GM19043 (cell line): Measurements from ENCODE around the gene TCF7.

Source experiments
- ATAC-seq: cut with Tn5 transposase; IDR thresholded peaks from one replicate; pipeline ENCODE4 v1.9.1; 2021; ENCODE audit warnings: low read depth; ENCODE audit not compliant: unreplicated experiment

Gene TCF7

GRCh38 chr5:134174841-134175839 lies 60.7 kb downstream of the TCF7 start:
- ATAC-seq = no peak

GRCh38 chr5:134175921-134176510 lies 61.5 kb downstream of the TCF7 start:
- ATAC-seq = peak; percentile 25

- ATAC-seq = peak; percentile 65
These were observed 62.3 kb downstream of the TCF7 start, which contains the start of gene SKP1 for GRCh38 chr5:134176511-134177368. Gene SKP1, minus strand, starts transcription at chr5:134176950. Its CDS starts 2,928 bp downstream, at chr5:134174022.

- ATAC-seq = no peak
These were observed 63.1 kb downstream of the TCF7 start for GRCh38 chr5:134177369-134178095.

GRCh38 chr5:134178096-134178419 lies 63.6 kb downstream of the TCF7 start:
- ATAC-seq = no peak

GRCh38 chr5:134183481-134183880 lies 69.0 kb downstream of the TCF7 start:
- no peak for ATAC-seq

- peak; percentile 77 for ATAC-seq
These were observed 70.0 kb downstream of the TCF7 start for GRCh38 chr5:134184155-134185135.

- no peak for ATAC-seq
These were observed 73.6 kb downstream of the TCF7 start for GRCh38 chr5:134188092-134188491.

- ATAC-seq = no peak
These were observed 74.5 kb downstream of the TCF7 start for GRCh38 chr5:134189031-134189430.

- no peak for ATAC-seq
These were observed 81.2 kb downstream of the TCF7 start for GRCh38 chr5:134195666-134196065.
